HEK293 (cell line): ENCODE data around the gene CFAP58.

Experiments
- CTCF ChIA-PET: fragments of 350-600 bp; formaldehyde crosslinking; extraction: SDS; loops from one replicate; lab custom pipeline; 2021; ENCODE audit warnings: antibody characterized with exemption; lab: Yijun Ruan, JAX
- POLR2A ChIA-PET: fragments of 300-600 bp; formaldehyde crosslinking; extraction: SDS; loops from one replicate; lab custom pipeline; 2020; ENCODE audit warnings: antibody characterized with exemption, inconsistent platforms; lab: Yijun Ruan, JAX
- H3K27ac ChIP-seq: fragments of 200-500 bp; sonication (Bioruptor generic); 2 replicates; pipeline ENCODE4 v1.5.1; 2014; ENCODE audit warnings: low read depth, low read length, control low read depth, inconsistent platforms; ENCODE audit errors: extremely low read depth
- H3K36me3 ChIP-seq, 2 experiments: fragments of 200-500 bp in 1 of 2; sonication (Bioruptor generic) in 1 of 2; 1 replicate in 1 of 2; 2 replicates in 1 of 2; pipeline ENCODE4 v1.5.1; 2014 to 2017; ENCODE audit warnings: inconsistent platforms in 2 of 2, low read length in 2 of 2; ENCODE audit not compliant: control insufficient read depth in 2 of 2, insufficient read depth in 1 of 2
- H3K4me1 ChIP-seq: fragments of 200-500 bp; sonication (Bioruptor generic); 2 replicates; pipeline ENCODE4 v1.5.1; 2014; ENCODE audit warnings: mild to moderate bottlenecking, low read length, inconsistent platforms; ENCODE audit not compliant: control insufficient read depth, insufficient read depth
- H3K4me3 ChIP-seq: 2 replicates; pipeline ENCODE4 v1.5.1; 2011; ENCODE audit warnings: low read depth, mild to moderate bottlenecking, control low read depth, low read length, moderate library complexity
- H3K9me3 ChIP-seq: fragments of 200-500 bp; sonication (Bioruptor generic); 2 replicates; pipeline ENCODE4 v1.5.1; 2014; ENCODE audit warnings: low read depth, low read length, inconsistent platforms; ENCODE audit not compliant: control insufficient read depth, insufficient read depth
- ATF2 ChIP-seq: fragments of 450-650 bp; formaldehyde crosslinking; IDR thresholded peaks from 2 replicates; pipeline ENCODE4 v1.5.1; 2016; ENCODE audit warnings: missing biosample characterization, missing genetic modification characterization, low read depth
- BCL11A ChIP-seq: fragments of 450-650 bp; formaldehyde crosslinking; IDR thresholded peaks from 2 replicates; pipeline ENCODE4 v1.5.1; 2016; ENCODE audit warnings: low read depth, missing biosample characterization, missing genetic modification characterization
- BCL11B ChIP-seq: fragments of 450-650 bp; formaldehyde crosslinking; IDR thresholded peaks from 2 replicates; pipeline ENCODE4 v1.5.1; 2016; ENCODE audit warnings: low read depth, missing biosample characterization, missing genetic modification characterization
- CTCF ChIP-seq: fragments of 450-650 bp; formaldehyde crosslinking; IDR thresholded peaks from 2 replicates; pipeline ENCODE4 v1.5.1; 2016; ENCODE audit warnings: missing biosample characterization, missing genetic modification characterization
- GFI1B ChIP-seq: fragments of 450-650 bp; formaldehyde crosslinking; IDR thresholded peaks from 2 replicates; pipeline ENCODE4 v1.5.1; 2016; ENCODE audit warnings: missing biosample characterization, missing genetic modification characterization
- GLI2 ChIP-seq: fragments of 450-650 bp; formaldehyde crosslinking; IDR thresholded peaks from 2 replicates; pipeline ENCODE4; 2017; ENCODE audit warnings: missing biosample characterization, missing genetic modification characterization, low read depth, borderline replicate concordance
- KLF9 ChIP-seq: fragments of 450-650 bp; formaldehyde crosslinking; IDR thresholded peaks from 2 replicates; pipeline ENCODE4 v1.5.1; 2016; ENCODE audit warnings: missing biosample characterization, missing genetic modification characterization, low read depth
- MEIS1 ChIP-seq: sonication (generic); formaldehyde crosslinking; IDR thresholded peaks from 2 replicates; pipeline ENCODE4 v1.8.1; 2022; ENCODE audit warnings: missing genetic modification reagents, mild to moderate bottlenecking, borderline replicate concordance
- YY1 ChIP-seq: fragments of 450-650 bp; formaldehyde crosslinking; IDR thresholded peaks from 2 replicates; pipeline ENCODE4 v1.5.1; 2018; ENCODE audit warnings: missing biosample characterization, missing genetic modification characterization
- ZBTB21 ChIP-seq: fragments of 450-650 bp; formaldehyde crosslinking; IDR thresholded peaks from 2 replicates; pipeline ENCODE4 v1.5.1; 2017; ENCODE audit warnings: missing biosample characterization, missing genetic modification characterization
- ZNF10 ChIP-seq: fragments of 450-650 bp; formaldehyde crosslinking; IDR thresholded peaks from 2 replicates; pipeline ENCODE4 v1.5.1; 2017; ENCODE audit warnings: missing biosample characterization, missing genetic modification characterization
- ZNF146 ChIP-seq: fragments of 450-650 bp; formaldehyde crosslinking; IDR thresholded peaks from 2 replicates; pipeline ENCODE4 v1.5.1; 2016; ENCODE audit warnings: missing biosample characterization, missing genetic modification characterization
- ZNF391 ChIP-seq: fragments of 450-650 bp; formaldehyde crosslinking; IDR thresholded peaks from 2 replicates; pipeline ENCODE4 v1.5.1; 2016; ENCODE audit warnings: low read depth, missing biosample characterization, missing genetic modification characterization, borderline replicate concordance
- ZNF473 ChIP-seq: fragments of 450-650 bp; formaldehyde crosslinking; IDR thresholded peaks from 2 replicates; pipeline ENCODE4 v1.5.1; 2017; ENCODE audit warnings: missing biosample characterization, missing genetic modification characterization
- ZNF513 ChIP-seq: fragments of 450-650 bp; IDR thresholded peaks from 2 replicates; pipeline ENCODE4 v1.5.1; 2018; ENCODE audit warnings: missing biosample characterization, missing genetic modification characterization
- ZNF654 ChIP-seq: fragments of 450-650 bp; formaldehyde crosslinking; IDR thresholded peaks from 2 replicates; pipeline ENCODE4 v1.5.1; 2016; ENCODE audit warnings: low read depth, missing biosample characterization, missing genetic modification characterization
- ZNF701 ChIP-seq: fragments of 450-650 bp; formaldehyde crosslinking; IDR thresholded peaks from 2 replicates; pipeline ENCODE4 v1.5.1; 2016; ENCODE audit warnings: missing biosample characterization, missing genetic modification characterization
- ZSCAN4 ChIP-seq: fragments of 450-650 bp; formaldehyde crosslinking; IDR thresholded peaks from 2 replicates; pipeline ENCODE4 v1.5.1; 2017; ENCODE audit warnings: missing biosample characterization, missing genetic modification characterization

CFAP58 gene

GRCh38 chr10:104403636-104404035 is 50.0 kb downstream of the CFAP58 start (continued):
- no peak for TF ChIP-seq ZNF146

- no peak overlapping the region for H3K4me3 ChIP-seq
- H3K36me3 ChIP-seq = no peaks in the 10 kb centered on the region
- no peaks in the 10 kb centered on the region for H3K9me3 ChIP-seq
- H3K27ac ChIP-seq = no peak overlapping the region
- CTCF ChIA-PET = interaction anchor here (0.6 to 3.2 kb wide), 34 partner anchors 8 to 218 kb away, joined by 3 to 51 read pairs (median 4); no protein-coding TSS in a partner anchor
- no peak for TF ChIP-seq ZBTB21 (tag by site-specific recombination)
- no peak for TF ChIP-seq KLF9
- no peak for TF ChIP-seq GFI1B (tag by site-specific recombination)
- peak; percentile 95 for TF ChIP-seq ZNF513 (tag by site-specific recombination)
- no peak for TF ChIP-seq BCL11B (tag by site-specific recombination)
- peak; percentile 35; the same call in 1 of the 2 replicates for TF ChIP-seq CTCF (tag by site-specific recombination)
- TF ChIP-seq GLI2 (tag by site-specific recombination) = no peak
- no peak for TF ChIP-seq ATF2
- no peak for TF ChIP-seq YY1 (tag by site-specific recombination)
- no peak for TF ChIP-seq MEIS1 (CRISPR knock-in tag)
- no peak for TF ChIP-seq ZSCAN4 (tag by site-specific recombination)
- no peak for TF ChIP-seq ZNF391
- no peak for TF ChIP-seq ZNF10
- no peak for TF ChIP-seq BCL11A (tag by site-specific recombination)
- TF ChIP-seq ZNF654 (tag by site-specific recombination) = peak; percentile 67
- TF ChIP-seq ZNF701 (tag by site-specific recombination) = no peak
- TF ChIP-seq ZNF473 (tag by site-specific recombination) = no peak
- TF ChIP-seq, all 188 proteins: peak for 3
- POLR2A ChIA-PET = no interaction called here
- H3K4me1 ChIP-seq = no peaks in the 10 kb centered on the region
Observed at GRCh38 chr10:104406715-104407650, 53.4 kb downstream of the CFAP58 start.
